Subcutaneous adipose tissue (tissue), 4 donors: ENCODE results near the gene LRRC4C. TPM values are rescaled to one million over a fixed set of nuclear protein-coding genes. Genes with fewer than 3 reads are reported as not detected.

Source experiments
- CTCF ChIP-seq: fragments of 450-650 bp; IDR thresholded peaks from one replicate; pipeline ENCODE4 v1.5.1; 2016; ENCODE audit warnings: low read depth, mild to moderate bottlenecking, control low read depth, antibody characterized with exemption, moderate library complexity
- total RNA-seq, 4 donors: library from RNA; depleted of rRNA; stranded (reverse); fragments of >200 nt; gene quantifications; one replicate each; pipeline ENCODE4 v1.1.0, GENCODE V29; 2016

The LRRC4C gene
- total RNA-seq, 4 donors from 2014 or later, result 0.16 to 1.3 (median 1.0) TPM; not detected in 1

DNA sequence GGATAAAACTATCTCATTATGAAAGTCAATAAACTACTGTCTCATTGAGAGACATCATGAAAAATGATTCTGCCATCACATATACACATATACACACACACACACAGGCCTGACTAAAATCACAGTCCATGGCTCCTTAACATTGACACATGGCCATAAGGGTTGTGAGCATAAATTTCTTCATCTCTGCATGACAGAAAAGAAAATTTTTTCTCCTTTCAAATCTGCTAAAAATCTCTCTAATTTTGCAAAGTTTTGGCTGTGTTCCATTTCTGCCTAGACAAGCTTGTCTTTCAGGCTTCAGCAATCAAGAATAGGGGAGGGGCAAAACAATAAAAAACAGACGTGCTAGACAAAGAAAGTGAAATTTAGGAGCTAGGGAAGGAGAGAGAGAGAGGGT is 324.5 kb downstream of the LRRC4C start:
- no peak for TF ChIP-seq CTCF

GRCh38 chr11:41133023-41133422 is 326.4 kb downstream of the LRRC4C start:
- TF ChIP-seq CTCF, result no peak

DNA sequence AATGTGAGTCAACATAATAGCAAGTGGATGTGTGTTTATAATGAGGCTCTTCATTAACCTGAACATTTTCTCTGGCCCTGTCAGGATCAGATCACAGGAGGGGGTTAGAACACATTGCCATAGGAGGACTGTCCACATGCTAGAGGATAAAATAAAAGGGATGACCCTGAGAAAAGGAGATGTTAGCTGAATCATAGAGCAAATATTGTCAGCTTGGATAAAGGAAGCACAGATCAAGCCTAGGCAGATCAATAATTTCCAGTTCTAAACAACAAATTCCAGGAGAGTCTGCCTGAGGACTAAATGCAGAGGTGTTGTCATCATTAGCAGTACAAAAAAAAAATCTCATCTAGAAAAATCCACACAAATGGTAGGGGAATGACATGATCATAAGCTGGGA is 337.9 kb downstream of the LRRC4C start:
- no peak for TF ChIP-seq CTCF

DNA sequence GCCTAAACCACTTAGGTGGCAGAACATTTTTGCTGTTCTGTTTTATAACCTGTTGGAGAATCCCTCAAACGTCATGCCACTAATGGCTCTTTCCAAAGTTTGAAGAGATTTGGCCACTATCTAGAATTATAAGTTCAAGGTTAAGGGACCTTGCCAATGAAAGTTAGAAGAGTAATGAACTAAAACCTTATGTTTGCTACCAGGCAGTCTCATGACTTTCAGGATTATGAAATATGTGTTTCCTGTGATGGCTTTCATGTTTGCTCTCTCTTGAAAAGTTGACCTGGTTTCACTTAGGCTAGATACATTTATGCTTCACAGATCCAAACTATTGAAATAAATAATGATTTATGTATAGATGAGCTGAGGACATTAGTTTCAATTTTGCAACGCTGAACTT is 340.0 kb downstream of the LRRC4C start:
- no peak for TF ChIP-seq CTCF

DNA sequence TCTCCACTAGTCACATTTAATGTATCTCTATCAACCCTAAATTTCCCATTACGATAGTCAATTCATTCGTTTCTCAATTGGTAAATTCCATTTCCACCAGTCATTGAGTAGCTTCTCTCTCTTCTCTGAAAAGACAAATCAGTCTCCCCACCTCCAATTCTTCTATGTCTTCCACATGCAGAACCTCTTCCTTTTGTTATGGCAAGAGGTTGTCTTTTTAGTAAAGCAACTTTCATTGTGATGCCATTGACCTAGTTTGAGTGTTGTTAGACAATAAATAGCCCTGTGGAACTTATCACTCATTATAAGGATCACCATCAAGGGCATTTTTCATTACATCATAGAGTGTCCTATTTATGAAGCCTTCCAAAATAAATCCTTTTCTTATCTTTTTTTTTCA is 340.9 kb downstream of the LRRC4C start:
- TF ChIP-seq CTCF, result no peak

- TF ChIP-seq CTCF, result no peak
These were observed 342.5 kb downstream of the LRRC4C start for GRCh38 chr11:41116970-41117369.

DNA sequence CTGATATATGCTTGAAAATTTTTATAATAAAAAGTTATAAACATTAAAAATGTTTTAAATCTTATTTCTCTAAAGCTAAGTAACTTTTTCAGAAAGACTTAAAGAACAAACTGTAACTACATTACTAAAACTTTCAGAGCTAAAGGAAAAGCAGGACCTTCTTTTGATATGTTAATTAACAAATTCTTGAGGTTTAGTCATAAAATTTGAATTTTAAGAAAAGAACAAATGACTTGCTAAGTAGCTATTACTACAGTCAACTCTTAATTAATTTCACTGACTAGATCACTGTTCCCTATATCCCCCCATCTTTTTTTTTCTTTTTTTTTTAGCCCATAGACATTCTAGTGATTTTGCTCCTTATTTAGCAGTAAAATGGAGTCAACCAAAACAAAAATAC is 344.4 kb downstream of the LRRC4C start:
- TF ChIP-seq CTCF, result no peak
